K562 (cell line): ENCODE results near the gene EML5. TPM values are rescaled to one million over a fixed set of nuclear protein-coding genes. Genes with fewer than 3 reads are reported as not detected.
"Not testable (repeated sequence)": the region's sequence is repeated elsewhere in the genome, so short reads cannot be mapped to it uniquely, and the experiment has no call there.

Source experiments
- ATAC-seq: fragments of 200-7000 bp; cut with Tn5 transposase; 3 replicates; pipeline ENCODE4 v1.9.1; 2020; ENCODE audit warnings: moderate library complexity
- BruUV-seq: library from RNA; stranded (reverse); fragments of 400-500 nt; replicated peaks from 2 replicates; lab custom pipeline; 2021; lab: Mats Ljungman, UMichigan
- CTCF ChIA-PET: fragments of 300-600 bp; formaldehyde crosslinking; extraction: SDS; loops from one replicate; lab custom pipeline; 2021; ENCODE audit warnings: low intra/inter-chr PET ratio; lab: Yijun Ruan, JAX
- POLR2A ChIA-PET: fragments of 300-600, 350-650 bp; sonication (Branson Sonifier 250); formaldehyde crosslinking; extraction: SDS; loops from one replicate; lab custom pipeline; 2021; ENCODE audit warnings: antibody characterized with exemption, inconsistent platforms; lab: Yijun Ruan, JAX
- DNase-seq, 4 experiments: peaks; one replicate each; pipeline versions ENCODE4 v3.0.0 to v3.0.0-alpha.2; 2011 to 2018; ENCODE audit warnings: low spot score in 3 of 4, mixed read lengths in 3 of 4; ENCODE audit errors: extremely low read depth in 1 of 4
- FAIRE-seq: peaks from 2 replicates; lab custom pipeline; 2011; peaks lifted over from hg19 to GRCh38; lab: Jason Lieb, UNC
- H2AFZ ChIP-seq: 2 replicates; pipeline ENCODE4 v1.6.0; 2011; ENCODE audit warnings: low read depth, low read length, control low read depth, inconsistent platforms
- H3K27ac ChIP-seq: fragments of 200-600 bp; 3 replicates; pipeline ENCODE4 v1.8.0; 2011; ENCODE audit warnings: low read depth, mild to moderate bottlenecking, control low read depth, inconsistent platforms, low read length, moderate library complexity, mixed read lengths; ENCODE audit errors: extremely low read depth
- H3K27me3 ChIP-seq, 2 experiments: fragments of 300-600 bp in 1 of 2; 2 replicates in 1 of 2; 3 replicates in 1 of 2; pipeline versions ENCODE4 v1.6.0 to v1.8.0; 2011; ENCODE audit warnings: inconsistent platforms in 2 of 2, low read length in 2 of 2, mild to moderate bottlenecking in 1 of 2, mixed read lengths in 1 of 2, moderate library complexity in 1 of 2; ENCODE audit not compliant: control insufficient read depth in 2 of 2, insufficient read depth in 2 of 2
- H3K36me3 ChIP-seq: fragments of 300-600 bp; 3 replicates; pipeline ENCODE4 v1.8.0; 2011; ENCODE audit warnings: mild to moderate bottlenecking, low read length, inconsistent platforms; ENCODE audit not compliant: control insufficient read depth, insufficient read depth
- H3K4me1 ChIP-seq, 2 experiments: fragments of 200-600 bp in 1 of 2; replicated peaks in 1 of 2; 2 replicates in 1 of 2; 3 replicates in 1 of 2; pipeline versions ENCODE4 v1.5.1 to v1.8.0; 2011; ENCODE audit warnings: inconsistent platforms in 2 of 2, low read length in 2 of 2, mild to moderate bottlenecking in 1 of 2, mixed read lengths in 1 of 2, moderate library complexity in 1 of 2; ENCODE audit not compliant: control insufficient read depth in 2 of 2, insufficient read depth in 2 of 2
- H3K4me2 ChIP-seq: 2 replicates; pipeline ENCODE4 v1.6.1; 2011; ENCODE audit warnings: low read length, control low read depth, inconsistent platforms, mixed read lengths; ENCODE audit not compliant: insufficient read depth
- H3K4me3 ChIP-seq: fragments of 200-600 bp; sonication (generic), shearing (Covaris generic); 2 replicates; pipeline ENCODE4 v1.5.1; 2016; ENCODE audit warnings: control low read depth, inconsistent platforms
- H3K79me2 ChIP-seq: fragments of 200-600 bp; 3 replicates; pipeline ENCODE4 v1.8.0; 2011; ENCODE audit warnings: low read length, inconsistent platforms; ENCODE audit not compliant: control insufficient read depth, insufficient read depth
- H3K9ac ChIP-seq, 2 experiments: 2 replicates each; pipeline versions ENCODE4 v1.6.0 to v1.6.1; 2011; ENCODE audit warnings: low read depth in 2 of 2, low read length in 2 of 2, control low read depth in 1 of 2, inconsistent platforms in 1 of 2, mild to moderate bottlenecking in 1 of 2, mixed read lengths in 1 of 2; ENCODE audit not compliant: insufficient read depth in 1 of 2
- H3K9me1 ChIP-seq: one replicate; pipeline ENCODE4 v1.6.0; 2011; ENCODE audit warnings: inconsistent platforms, mild to moderate bottlenecking, low read length, moderate library complexity; ENCODE audit not compliant: control insufficient read depth, insufficient read depth
- H3K9me3 ChIP-seq: replicated peaks from 2 replicates; pipeline ENCODE4 v1.5.1; 2011; ENCODE audit warnings: low read depth, low read length, inconsistent platforms; ENCODE audit not compliant: control insufficient read depth, insufficient read depth
- H4K20me1 ChIP-seq: replicated peaks from 2 replicates; pipeline ENCODE4 v1.6.1; 2011; ENCODE audit warnings: low read length, inconsistent platforms, mixed read lengths; ENCODE audit not compliant: control insufficient read depth, insufficient read depth
- ASH1L ChIP-seq: fragments of 450-650 bp; IDR thresholded peaks from 2 replicates; pipeline ENCODE4 v1.6.1; 2018; ENCODE audit warnings: borderline replicate concordance, mild to moderate bottlenecking, low read depth; ENCODE audit not compliant: partially characterized antibody
- CBX1 ChIP-seq: sonication (generic); IDR thresholded peaks from 2 replicates; pipeline ENCODE4 v1.6.1; 2016; ENCODE audit warnings: antibody characterized with exemption, low read depth, mild to moderate bottlenecking
- CREM ChIP-seq: IDR thresholded peaks from 2 replicates; pipeline ENCODE4 v1.6.1; 2014; ENCODE audit warnings: antibody characterized with exemption, low read depth
- MEF2A ChIP-seq: IDR thresholded peaks from 2 replicates; pipeline ENCODE4 v1.6.1; 2011; ENCODE audit warnings: low read depth, mild to moderate bottlenecking, low read length, moderate library complexity; ENCODE audit not compliant: control insufficient read depth
- SMAD4 ChIP-seq: fragments of 250-450 bp; sonication (Bioruptor Pico); conservative IDR thresholded peaks from 2 replicates; pipeline ENCODE4 v1.8.0; 2021; ENCODE audit warnings: inconsistent platforms, mild to moderate bottlenecking, moderate library complexity
- TCF7 ChIP-seq: sonication (generic); IDR thresholded peaks from 2 replicates; pipeline ENCODE4 v1.6.1; 2016; ENCODE audit warnings: antibody characterized with exemption, borderline replicate concordance
- ZNF407 ChIP-seq: fragments of 450-650 bp; IDR thresholded peaks from 2 replicates; pipeline ENCODE4 v1.6.1; 2016; ENCODE audit warnings: low read depth
- ZNF696 ChIP-seq: fragments of 250-450 bp; sonication (Bioruptor Pico); conservative IDR thresholded peaks from 2 replicates; pipeline ENCODE4 v1.4.0; 2020; ENCODE audit warnings: mild to moderate bottlenecking, moderate library complexity
- in situ Hi-C: fragments of 300-500 bp; cut with MboI; formaldehyde crosslinking; loops from 4 replicates; pipeline ENCODE4 v1.15.0; 2018; ENCODE audit warnings: inconsistent platforms, mixed read lengths
- intact Hi-C: fragments of 100-400 bp; cut with micrococcal nuclease; formaldehyde crosslinking; loops from 2 replicates; pipeline ENCODE4 v1.14.2; 2022
- polyA plus RNA-seq, 8 experiments: library from polyadenylated mRNA; depleted of rRNA in 4 of 8; stranded (reverse) in 5 of 8; unstranded in 3 of 8; fragments of >200 nt; fragmentation: Nextera tagmentation in 2 of 8; fragmentation: Illumina TruSeq in 1 of 8; extraction: Ambion mirVana in 2 of 8; extraction: Trizol in 1 of 8; gene quantifications; 2 replicates each; pipeline versions ENCODE4 v1.2.1 to v1.2.3, GENCODE V29; 2011 to 2014; ENCODE audit warnings: inconsistent platforms in 1 of 8, missing spikeins in 1 of 8
- total RNA-seq, 7 experiments: library from RNA; depleted of rRNA in 6 of 7; stranded (reverse); fragments of >200 nt in 6 of 7; fragmentation: Illumina TruSeq in 2 of 7; extraction: Trizol in 2 of 7; gene quantifications; 2 replicates each; pipeline versions ENCODE4 v1.2.1 to v1.2.3, GENCODE V29; 2011 to 2021; ENCODE audit warnings: low replicate concordance in 1 of 7
- TF ChIP-seq, protein P1 (sequence below): sonication (generic); formaldehyde crosslinking; IDR thresholded peaks from 2 replicates; pipeline ENCODE4 v1.8.1; 2023; ENCODE audit warnings: missing genetic modification reagents, mild to moderate bottlenecking, borderline replicate concordance

The EML5 gene
- total and polyA plus RNA-seq, 9 of the 15 experiments (the other 6 are each of a cell fraction or from before 2014, with no cell fraction given), result 0.06 to 0.34 (median 0.22) TPM

- TF ChIP-seq ZNF407 (no peak), SMAD4 (no peak), MEF2A (no peak), ZNF696 (no peak), TCF7 (no peak), CBX1 (no peak), ASH1L (no peak), CREM (no peak)
- TF ChIP-seq, protein P1, sequence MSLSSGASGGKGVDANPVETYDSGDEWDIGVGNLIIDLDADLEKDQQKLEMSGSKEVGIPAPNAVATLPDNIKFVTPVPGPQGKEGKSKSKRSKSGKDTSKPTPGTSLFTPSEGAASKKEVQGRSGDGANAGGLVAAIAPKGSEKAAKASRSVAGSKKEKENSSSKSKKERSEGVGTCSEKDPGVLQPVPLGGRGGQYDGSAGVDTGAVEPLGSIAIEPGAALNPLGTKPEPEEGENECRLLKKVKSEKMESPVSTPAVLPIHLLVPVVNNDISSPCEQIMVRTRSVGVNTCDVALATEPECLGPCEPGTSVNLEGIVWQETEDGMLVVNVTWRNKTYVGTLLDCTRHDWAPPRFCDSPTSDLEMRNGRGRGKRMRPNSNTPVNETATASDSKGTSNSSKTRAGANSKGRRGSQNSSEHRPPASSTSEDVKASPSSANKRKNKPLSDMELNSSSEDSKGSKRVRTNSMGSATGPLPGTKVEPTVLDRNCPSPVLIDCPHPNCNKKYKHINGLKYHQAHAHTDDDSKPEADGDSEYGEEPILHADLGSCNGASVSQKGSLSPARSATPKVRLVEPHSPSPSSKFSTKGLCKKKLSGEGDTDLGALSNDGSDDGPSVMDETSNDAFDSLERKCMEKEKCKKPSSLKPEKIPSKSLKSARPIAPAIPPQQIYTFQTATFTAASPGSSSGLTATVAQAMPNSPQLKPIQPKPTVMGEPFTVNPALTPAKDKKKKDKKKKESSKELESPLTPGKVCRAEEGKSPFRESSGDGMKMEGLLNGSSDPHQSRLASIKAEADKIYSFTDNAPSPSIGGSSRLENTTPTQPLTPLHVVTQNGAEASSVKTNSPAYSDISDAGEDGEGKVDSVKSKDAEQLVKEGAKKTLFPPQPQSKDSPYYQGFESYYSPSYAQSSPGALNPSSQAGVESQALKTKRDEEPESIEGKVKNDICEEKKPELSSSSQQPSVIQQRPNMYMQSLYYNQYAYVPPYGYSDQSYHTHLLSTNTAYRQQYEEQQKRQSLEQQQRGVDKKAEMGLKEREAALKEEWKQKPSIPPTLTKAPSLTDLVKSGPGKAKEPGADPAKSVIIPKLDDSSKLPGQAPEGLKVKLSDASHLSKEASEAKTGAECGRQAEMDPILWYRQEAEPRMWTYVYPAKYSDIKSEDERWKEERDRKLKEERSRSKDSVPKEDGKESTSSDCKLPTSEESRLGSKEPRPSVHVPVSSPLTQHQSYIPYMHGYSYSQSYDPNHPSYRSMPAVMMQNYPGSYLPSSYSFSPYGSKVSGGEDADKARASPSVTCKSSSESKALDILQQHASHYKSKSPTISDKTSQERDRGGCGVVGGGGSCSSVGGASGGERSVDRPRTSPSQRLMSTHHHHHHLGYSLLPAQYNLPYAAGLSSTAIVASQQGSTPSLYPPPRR (CRISPR knock-in tag), result no peak
Measured at GRCh38 chr14:88790501-88791251, 2.1 kb downstream of the EML5 start (continued).

GRCh38 chr14:88789573-88789972, 3.2 kb downstream of the EML5 start:
- CTCF ChIA-PET, in situ Hi-C loops, POLR2A ChIA-PET: not testable (repeated sequence)

More at GRCh38 chr14:88789573-88789972, 3.2 kb downstream of the EML5 start:
- DNase-seq, ATAC-seq, H3K4me3 ChIP-seq, H3K36me3 ChIP-seq, BruUV-seq, H3K9me1 ChIP-seq, intact Hi-C loops, H3K27ac ChIP-seq, H2AFZ ChIP-seq, H3K27me3 ChIP-seq, H3K4me2 ChIP-seq, H4K20me1 ChIP-seq, FAIRE-seq, H3K9me3 ChIP-seq, H3K79me2 ChIP-seq, H3K9ac ChIP-seq: not testable (repeated sequence)
- H3K4me1 ChIP-seq, result peaks cover 5 to 16% of the 10 kb centered on the region in 2 experiments; a peak in 4 of 5 replicates
